Measurements from ENCODE around the gene SASH3.

The SASH3 gene

DNA sequence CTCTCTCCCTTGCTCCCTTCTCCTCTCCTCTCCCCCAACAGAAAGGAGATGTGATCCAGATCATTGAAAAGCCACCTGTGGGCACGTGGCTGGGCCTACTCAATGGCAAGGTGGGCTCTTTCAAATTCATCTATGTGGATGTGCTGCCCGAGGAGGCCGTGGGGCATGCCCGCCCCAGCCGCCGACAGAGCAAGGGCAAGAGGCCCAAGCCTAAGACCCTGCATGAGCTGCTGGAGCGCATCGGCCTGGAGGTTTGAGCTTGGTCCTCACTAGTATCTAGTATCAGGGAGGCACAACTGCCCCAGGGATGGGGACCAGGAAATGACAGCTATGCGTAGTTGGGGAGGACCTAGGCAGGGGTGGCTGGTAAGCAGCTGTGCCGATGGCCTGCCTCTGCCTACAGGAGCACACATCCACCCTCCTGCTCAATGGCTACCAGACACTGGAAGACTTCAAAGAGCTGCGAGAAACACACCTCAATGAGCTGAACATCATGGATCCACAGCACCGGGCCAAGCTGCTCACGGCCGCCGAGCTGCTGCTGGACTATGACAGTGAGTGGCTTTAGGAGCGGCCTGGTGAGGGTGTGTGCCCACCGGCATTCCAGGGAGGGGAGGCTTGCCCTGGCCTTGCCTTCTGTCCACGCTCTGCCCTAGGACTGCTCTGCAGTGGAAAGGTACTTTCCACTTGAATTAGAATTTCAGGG is 13.0 kb downstream of the SASH3 start:
- in situ Hi-C loops (cut with HindIII; ENCODE audit: low sequenced_read_pairs), result no loop called here

DNA sequence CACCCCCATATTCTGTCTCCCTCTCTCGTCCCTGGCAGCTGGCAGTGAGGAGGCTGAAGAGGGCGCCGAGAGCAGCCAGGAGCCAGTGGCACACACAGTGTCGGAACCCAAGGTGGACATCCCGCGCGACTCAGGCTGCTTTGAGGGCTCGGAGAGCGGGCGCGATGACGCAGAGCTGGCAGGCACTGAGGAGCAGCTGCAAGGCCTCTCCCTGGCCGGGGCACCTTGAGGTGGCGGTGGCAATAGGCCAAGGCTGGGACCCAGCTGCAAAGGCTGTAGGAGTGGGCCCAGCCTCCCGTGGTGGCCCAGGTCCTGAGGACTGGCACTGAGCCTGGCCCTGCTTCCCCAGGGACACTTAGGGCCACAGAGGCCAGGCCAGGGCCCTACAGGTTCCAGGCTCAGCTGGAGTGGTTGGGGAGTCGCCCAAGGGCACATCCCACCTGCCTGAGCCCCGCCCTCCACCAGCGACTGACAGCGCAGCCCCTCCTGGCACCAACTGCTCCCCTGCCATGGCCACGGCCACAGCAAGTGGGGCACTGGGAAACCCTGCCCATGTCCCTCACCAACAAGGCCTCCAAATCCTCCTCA is 13.9 kb downstream of the SASH3 start:
- in situ Hi-C loops (cut with HindIII; ENCODE audit: low sequenced_read_pairs), result no loop called here
- DNase-seq (ENCODE audit: low read depth, low spot score), result no peak
- TF ChIP-seq, protein P1, sequence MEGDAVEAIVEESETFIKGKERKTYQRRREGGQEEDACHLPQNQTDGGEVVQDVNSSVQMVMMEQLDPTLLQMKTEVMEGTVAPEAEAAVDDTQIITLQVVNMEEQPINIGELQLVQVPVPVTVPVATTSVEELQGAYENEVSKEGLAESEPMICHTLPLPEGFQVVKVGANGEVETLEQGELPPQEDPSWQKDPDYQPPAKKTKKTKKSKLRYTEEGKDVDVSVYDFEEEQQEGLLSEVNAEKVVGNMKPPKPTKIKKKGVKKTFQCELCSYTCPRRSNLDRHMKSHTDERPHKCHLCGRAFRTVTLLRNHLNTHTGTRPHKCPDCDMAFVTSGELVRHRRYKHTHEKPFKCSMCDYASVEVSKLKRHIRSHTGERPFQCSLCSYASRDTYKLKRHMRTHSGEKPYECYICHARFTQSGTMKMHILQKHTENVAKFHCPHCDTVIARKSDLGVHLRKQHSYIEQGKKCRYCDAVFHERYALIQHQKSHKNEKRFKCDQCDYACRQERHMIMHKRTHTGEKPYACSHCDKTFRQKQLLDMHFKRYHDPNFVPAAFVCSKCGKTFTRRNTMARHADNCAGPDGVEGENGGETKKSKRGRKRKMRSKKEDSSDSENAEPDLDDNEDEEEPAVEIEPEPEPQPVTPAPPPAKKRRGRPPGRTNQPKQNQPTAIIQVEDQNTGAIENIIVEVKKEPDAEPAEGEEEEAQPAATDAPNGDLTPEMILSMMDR (IDR thresholded peaks at IDR 0.05; ENCODE audit: low read depth, low read length), result no peak
- H3K4me3 ChIP-seq (ENCODE audit: low read depth, low read length), result no peak overlapping the region

More for the DNA sequence above, 13.0 kb downstream of the SASH3 start:
- no peak overlapping the region for H3K4me3 ChIP-seq (ENCODE audit: low read depth, low read length)
- DNase-seq (ENCODE audit: low read depth, low spot score), result no peak
- TF ChIP-seq, protein P1 (IDR thresholded peaks at IDR 0.05; ENCODE audit: low read depth, low read length), result no peak

- no peak overlapping the region for H3K4me3 ChIP-seq (ENCODE audit: low read depth, low read length)
- in situ Hi-C loops (cut with HindIII; ENCODE audit: low sequenced_read_pairs), result no loop called here
- TF ChIP-seq, protein P1 (IDR thresholded peaks at IDR 0.05; ENCODE audit: low read depth, low read length), result no peak
- DNase-seq (ENCODE audit: low read depth, low spot score), result no peak
Measured at GRCh38 chrX:129795584-129795983, 15.8 kb downstream of the SASH3 start.

GRCh38 chrX:129797251-129797906 is 17.6 kb downstream of the SASH3 start:
- in situ Hi-C loops (cut with HindIII; ENCODE audit: low sequenced_read_pairs), result no loop called here
- DNase-seq (ENCODE audit: low read depth, low spot score), result no peak
- no peak overlapping the region for H3K4me3 ChIP-seq (ENCODE audit: low read depth, low read length)
- TF ChIP-seq, protein P1 (IDR thresholded peaks at IDR 0.05; ENCODE audit: low read depth, low read length), result no peak

- no peak for DNase-seq (ENCODE audit: low read depth, low spot score)
- in situ Hi-C loops (cut with HindIII; ENCODE audit: low sequenced_read_pairs), result no loop called here
- TF ChIP-seq, protein P1 (IDR thresholded peaks at IDR 0.05; ENCODE audit: low read depth, low read length), result no peak
- H3K4me3 ChIP-seq (ENCODE audit: low read depth, low read length), result no peak overlapping the region
Measured at GRCh38 chrX:129798456-129798855, 18.7 kb downstream of the SASH3 start.

- TF ChIP-seq, protein P1 (IDR thresholded peaks at IDR 0.05; ENCODE audit: low read depth, low read length), result no peak
- in situ Hi-C loops (cut with HindIII; ENCODE audit: low sequenced_read_pairs), result no loop called here
- no peak overlapping the region for H3K4me3 ChIP-seq (ENCODE audit: low read depth, low read length)
- DNase-seq (ENCODE audit: low read depth, low spot score), result no peak
Measured at GRCh38 chrX:129798888-129799287, 19.1 kb downstream of the SASH3 start.
